HG03060 (cell line): ENCODE data around the gene OR2A25.
"Not testable (repeated sequence)": the region's sequence is repeated elsewhere in the genome, so short reads cannot be mapped to it uniquely, and the experiment has no call there.

Source experiments
- ATAC-seq: cut with Tn5 transposase; IDR thresholded peaks from one replicate; pipeline ENCODE4 v1.9.1; 2021; ENCODE audit warnings: low read depth, moderate number of reproducible peaks; ENCODE audit not compliant: unreplicated experiment

The OR2A25 gene

GRCh38 chr7:144069511-144069910 is at the start of gene OR2A25:
TSS of gene OR2A25 (plus strand) at chr7:144069811. CDS start at chr7:144074220, 4,409 bp downstream.
- ATAC-seq: no peak

DNA sequence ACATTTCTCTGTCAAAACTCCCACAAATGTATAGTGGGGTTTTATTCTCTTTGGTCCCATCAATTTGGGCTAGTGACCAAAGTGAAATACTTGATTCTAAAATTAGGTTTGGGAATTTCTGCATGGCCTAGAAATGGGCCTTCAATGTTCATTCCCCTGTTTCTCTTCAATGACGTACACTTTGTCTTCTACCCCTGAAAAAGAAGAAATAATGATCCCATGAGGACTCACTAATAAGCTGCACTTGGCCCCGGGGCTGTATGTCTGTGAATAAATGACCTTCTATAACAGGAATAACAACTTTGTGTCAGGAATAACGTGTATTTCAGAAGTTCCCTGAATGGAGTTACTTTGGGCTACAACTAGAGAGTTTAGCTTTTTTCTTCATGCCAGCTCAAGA is 49.3 kb upstream of the OR2A25 start:
- no peak for ATAC-seq

DNA sequence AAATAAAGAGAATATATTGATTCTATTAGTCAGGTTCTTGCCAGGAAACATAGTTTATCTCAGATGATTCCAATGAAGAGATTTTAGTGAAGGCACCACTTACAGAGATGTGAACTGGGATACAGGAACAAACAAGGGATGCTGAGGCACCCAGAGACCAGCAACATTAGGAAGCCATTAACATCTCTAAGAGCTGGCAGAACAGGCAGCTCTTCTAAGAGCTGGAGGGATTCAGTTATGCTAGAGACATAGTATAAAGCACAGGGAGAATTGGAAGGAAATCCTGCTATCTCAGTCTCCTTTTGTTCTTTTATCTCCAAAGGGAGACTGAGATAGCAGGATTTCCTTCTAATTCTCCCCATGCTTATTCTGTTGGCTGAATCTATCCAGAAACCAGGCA is 47.4 kb upstream of the OR2A25 start:
- no peak for ATAC-seq

DNA sequence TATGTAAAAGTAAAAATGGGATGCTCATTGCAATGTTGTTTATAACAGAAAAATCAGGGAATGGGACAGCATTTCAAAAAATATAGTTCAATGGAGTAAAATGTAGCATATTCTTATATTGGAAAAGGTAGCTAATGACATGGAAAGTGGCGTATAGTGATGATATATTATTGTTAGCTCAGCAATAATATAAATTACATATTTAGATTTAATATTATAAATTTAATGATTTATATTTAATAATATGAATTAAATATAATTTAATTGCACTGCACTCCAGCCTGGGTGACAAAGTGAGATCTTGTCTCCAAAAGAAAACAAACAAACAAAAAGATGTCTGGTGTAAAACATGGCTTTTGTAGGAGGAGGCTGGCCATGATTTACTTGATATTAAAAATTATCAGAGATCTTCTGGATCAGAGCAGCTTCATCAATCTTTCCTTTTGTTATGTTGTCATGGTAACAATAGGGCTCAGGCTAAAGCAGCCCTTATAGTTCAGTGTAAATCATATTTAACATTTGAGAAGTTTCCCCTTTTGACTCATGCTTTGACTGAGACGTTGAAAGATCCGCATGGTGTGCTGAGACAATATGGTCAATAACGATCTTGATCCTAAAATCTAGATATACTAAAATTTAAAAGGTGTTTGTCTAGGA is 46.3 kb upstream of the OR2A25 start:
- ATAC-seq: no peak

DNA sequence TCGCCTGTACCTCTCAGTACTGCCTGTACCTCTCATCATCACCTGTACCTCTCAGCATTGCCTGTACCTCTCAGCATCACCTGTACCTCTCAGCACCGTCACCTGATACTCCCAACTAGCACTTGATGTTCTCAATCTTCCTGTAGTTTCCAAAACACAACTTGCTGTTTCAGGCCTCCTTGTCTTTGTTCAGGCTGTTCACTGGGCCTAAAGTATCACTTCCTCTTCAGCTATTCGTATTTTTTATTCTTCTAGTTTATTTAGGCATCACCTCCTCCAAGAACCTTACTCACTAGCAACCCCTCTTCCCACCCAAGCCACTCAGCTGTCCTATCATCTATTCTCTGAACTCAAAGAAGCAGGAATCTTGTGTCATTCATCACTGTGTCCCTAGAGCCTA is 45.4 kb upstream of the OR2A25 start:
- ATAC-seq: no peak

DNA sequence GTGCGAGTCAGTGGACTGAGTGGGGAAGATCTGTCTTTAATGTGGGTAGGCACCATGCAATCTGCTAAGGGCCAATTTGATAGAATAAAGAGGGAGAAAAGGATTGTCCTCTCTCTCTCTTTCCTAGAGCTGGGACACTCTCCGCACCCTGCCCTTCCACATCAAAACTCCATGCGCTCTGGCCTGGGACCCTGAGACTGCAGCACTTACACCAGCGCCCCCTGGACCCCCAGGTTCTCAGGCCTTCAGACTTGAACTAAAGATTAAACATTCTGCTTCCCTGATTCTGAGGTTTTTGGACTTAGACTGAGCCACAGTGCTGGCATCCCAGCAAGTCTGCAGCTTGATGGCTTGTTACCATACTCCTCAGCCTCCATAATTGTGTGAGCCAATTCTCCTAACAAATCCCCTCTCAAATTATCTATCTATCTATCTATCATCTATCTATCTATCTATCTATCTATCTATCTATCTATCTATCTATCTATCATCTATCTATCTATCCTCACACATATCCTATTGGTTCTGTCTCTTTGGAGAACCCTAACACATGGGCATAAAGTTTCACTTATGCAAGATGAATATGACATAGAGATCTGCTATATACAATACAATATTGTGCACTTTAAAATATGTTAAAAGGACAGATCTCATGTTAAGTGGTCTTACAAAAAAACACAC is 43.3 kb upstream of the OR2A25 start:
- ATAC-seq: no peak

DNA sequence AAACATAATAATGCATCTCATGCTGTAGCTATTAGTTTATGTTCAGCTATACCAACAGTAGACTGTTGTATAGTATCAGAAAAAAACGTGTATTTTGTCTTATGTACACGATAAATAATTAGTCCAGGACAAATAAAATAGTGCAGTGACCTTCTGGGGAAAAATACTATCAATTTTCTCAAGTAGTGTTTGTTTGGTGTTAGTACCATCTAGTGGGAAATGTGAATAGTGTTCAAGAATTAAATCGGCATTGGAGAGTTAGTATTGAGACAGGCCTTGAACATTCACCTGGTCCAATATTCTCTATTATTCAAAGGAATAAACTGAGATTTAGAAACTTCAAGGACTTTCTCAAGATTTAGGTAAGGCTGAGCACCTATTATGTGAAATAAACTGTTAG is 42.5 kb upstream of the OR2A25 start:
- ATAC-seq: no peak

GRCh38 chr7:144027974-144028373 is 41.6 kb upstream of the OR2A25 start:
- no peak for ATAC-seq

DNA sequence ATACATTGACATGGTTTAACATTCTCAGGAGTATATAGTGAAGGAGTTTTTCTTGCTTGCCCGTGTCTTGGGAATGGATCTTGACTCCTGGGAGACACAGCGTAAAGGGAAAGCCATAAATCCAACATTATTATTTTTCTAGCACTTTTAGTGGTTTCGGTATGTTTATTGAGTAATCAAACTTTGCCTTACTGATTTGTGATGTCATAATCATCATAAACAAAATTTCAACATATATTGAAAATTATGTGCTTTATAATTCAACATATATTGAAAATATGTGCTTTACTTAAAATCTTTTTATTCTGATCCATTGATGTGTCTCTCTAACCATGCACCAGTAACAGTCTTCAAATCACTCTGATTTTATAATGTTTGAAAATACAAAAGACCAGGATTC is 41.1 kb upstream of the OR2A25 start:
- ATAC-seq: no peak

GRCh38 chr7:144032516-144032915 is 37.1 kb upstream of the OR2A25 start:
- ATAC-seq: no peak

- ATAC-seq: no peak
Measured at GRCh38 chr7:144032985-144033709, 36.5 kb upstream of the OR2A25 start.

DNA sequence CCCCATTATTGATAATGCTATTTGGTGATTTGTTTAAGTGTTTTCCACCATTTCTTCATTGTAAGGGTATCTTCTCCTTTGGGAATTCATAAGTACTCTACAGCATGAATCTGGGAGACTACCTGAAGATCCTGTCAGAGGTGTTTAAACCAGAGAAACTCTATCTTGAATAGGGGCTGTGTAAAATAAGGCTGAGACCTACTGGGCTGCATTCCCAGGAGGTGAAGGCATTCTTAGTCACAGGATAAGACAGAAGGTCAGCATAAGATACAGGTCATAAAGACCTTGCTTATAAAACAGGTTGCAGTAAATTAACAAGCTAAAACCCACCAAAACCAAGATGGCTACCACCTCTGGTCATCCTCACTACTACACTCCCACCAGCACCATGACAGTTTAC is 34.2 kb upstream of the OR2A25 start:
- no peak for ATAC-seq

DNA sequence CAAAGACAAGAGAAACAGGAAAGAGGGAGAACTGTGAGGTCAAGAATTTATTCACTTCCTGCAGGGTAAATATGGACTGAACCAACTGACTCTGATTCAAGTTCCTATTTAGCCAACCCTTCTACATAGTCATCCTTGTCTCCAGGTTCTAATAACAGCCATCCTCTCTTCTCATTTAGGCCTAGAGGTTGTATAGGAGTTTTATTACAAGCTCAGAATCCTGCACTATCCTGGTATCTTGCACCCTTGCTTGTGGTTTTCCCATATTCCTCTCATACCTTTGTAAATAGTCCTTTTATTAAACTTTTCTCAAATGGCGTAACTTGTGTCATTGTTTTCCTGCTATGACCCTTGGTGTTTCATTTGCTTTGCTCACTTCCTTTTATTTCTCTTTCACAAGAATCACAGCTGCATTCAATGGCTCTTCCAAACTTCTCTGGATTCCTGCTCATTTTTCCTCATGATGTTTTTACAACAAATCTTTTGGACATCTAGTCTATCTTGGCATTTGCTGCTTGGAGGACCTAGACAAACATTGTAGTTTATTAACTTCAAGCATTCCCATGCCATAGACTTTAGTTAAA is 33.2 kb upstream of the OR2A25 start:
- ATAC-seq: no peak

DNA sequence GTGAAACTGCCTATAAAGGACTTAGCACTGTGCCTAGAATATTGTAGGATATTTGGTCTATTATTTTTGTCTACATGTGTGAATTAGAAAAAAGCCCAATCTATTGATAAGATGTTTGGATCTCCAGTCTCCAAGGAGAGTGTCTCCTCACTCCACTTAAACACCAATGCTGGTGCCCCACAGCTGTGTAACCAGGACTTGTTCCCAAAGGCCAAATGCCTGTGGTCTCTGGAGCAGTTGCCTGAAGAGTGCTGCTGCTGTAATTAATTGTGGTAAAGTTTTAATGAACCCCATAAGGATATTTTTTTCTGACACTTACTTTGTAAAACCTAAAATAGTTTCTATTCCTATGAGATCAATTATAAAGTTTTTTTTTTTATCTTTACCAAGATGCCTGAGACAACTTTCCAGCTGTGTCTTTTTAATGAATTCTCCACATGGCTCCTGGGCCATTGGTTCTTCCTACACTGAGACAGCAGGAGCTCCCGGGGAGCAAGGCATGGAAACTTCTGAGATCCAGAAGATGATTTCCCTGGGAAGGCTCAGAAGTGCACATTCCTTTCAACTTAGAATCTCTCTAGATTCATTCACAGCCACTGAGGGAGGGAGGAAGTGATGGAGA is 32.1 kb upstream of the OR2A25 start:
- ATAC-seq: no peak

- no peak for ATAC-seq
Measured at GRCh38 chr7:144038887-144039286, 30.7 kb upstream of the OR2A25 start.

GRCh38 chr7:144048648-144049047 is 21.0 kb upstream of the OR2A25 start, which contains the start of gene OR2A5:
TSS of gene OR2A5 (plus strand) at chr7:144048948. CDS start at chr7:144050402, 1,454 bp downstream.
- no peak for ATAC-seq

- no peak for ATAC-seq
Measured at GRCh38 chr7:144049491-144049890, 20.1 kb upstream of the OR2A25 start.

DNA sequence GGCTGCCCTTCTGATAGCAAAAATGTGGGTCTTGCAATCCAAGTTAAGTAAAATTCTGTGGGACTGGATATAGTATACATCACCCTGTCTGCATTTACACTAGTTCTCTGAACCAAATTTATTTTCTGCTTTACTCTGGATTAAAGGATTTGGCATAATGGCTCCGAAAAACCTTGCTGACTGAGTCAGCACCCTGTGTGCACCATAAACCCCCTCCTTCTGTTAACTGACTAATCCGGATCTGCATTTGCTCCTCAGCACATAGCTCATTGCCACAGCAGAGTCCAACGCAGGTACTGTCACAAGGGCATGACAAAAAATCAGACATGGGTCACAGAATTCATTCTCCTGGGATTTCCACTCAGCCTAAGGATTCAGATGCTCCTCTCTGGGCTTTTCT is 19.5 kb upstream of the OR2A25 start:
- ATAC-seq: no peak

DNA sequence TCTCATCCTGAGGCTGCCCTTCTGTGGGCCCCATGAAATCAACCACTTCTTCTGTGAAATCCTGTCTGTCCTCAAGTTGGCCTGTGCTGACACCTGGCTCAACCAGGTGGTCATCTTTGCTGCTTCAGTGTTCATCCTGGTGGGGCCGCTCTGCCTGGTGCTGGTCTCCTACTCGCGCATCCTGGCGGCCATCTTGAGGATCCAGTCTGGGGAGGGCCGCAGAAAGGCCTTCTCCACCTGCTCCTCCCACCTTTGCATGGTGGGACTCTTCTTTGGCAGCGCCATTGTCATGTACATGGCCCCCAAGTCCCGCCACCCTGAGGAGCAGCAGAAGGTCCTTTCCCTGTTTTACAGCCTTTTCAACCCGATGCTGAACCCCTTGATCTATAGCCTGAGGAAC is 18.7 kb upstream of the OR2A25 start:
- not testable (repeated sequence) for ATAC-seq

- ATAC-seq: no peak
Measured at GRCh38 chr7:144057954-144058353, 11.7 kb upstream of the OR2A25 start.

GRCh38 chr7:144063710-144064109 is 5.9 kb upstream of the OR2A25 start:
- no peak for ATAC-seq
